GM19035 (cell line): ENCODE data around the gene SP4.
"Not testable (repeated sequence)": the region's sequence is repeated elsewhere in the genome, so short reads cannot be mapped to it uniquely, and the experiment has no call there.

Experiments
- ATAC-seq: cut with Tn5 transposase; IDR thresholded peaks from one replicate; pipeline ENCODE4 v1.9.1; 2021; ENCODE audit not compliant: unreplicated experiment

Gene SP4

GRCh38 chr7:21514062-21514461 is 86.2 kb downstream of the SP4 start:
- no peak for ATAC-seq

GRCh38 chr7:21524680-21525079 is 96.8 kb downstream of the SP4 start:
- ATAC-seq: no peak

- ATAC-seq: no peak
These were observed 98.1 kb downstream of the SP4 start for GRCh38 chr7:21526007-21526406.

GRCh38 chr7:21526448-21526847 is 98.6 kb downstream of the SP4 start:
- no peak for ATAC-seq

GRCh38 chr7:21532485-21532884 is 104.6 kb downstream of the SP4 start:
- not testable (repeated sequence) for ATAC-seq

- ATAC-seq: not testable (repeated sequence)
These were observed 105.8 kb downstream of the SP4 start for GRCh38 chr7:21533646-21534045.

- ATAC-seq: not testable (repeated sequence)
These were observed 108.7 kb downstream of the SP4 start for GRCh38 chr7:21536445-21537118.

- no peak for ATAC-seq
These were observed 111.1 kb downstream of the SP4 start for GRCh38 chr7:21538936-21539495.

- ATAC-seq: no peak
These were observed 115.1 kb downstream of the SP4 start, which contains the start of gene DNAH11 for GRCh38 chr7:21542891-21543527. TSS of gene DNAH11 (plus strand) at chr7:21543039. CDS start at chr7:21543246, 207 bp downstream.

- no peak for ATAC-seq
These were observed 115.8 kb downstream of the SP4 start for GRCh38 chr7:21543528-21544302.

- no peak for ATAC-seq
These were observed 116.4 kb downstream of the SP4 start for GRCh38 chr7:21544303-21544656.

GRCh38 chr7:21544715-21545114 is 116.8 kb downstream of the SP4 start:
- no peak for ATAC-seq

- ATAC-seq: no peak
These were observed 119.6 kb downstream of the SP4 start for GRCh38 chr7:21547501-21547900.

- ATAC-seq: no peak
These were observed 120.6 kb downstream of the SP4 start for GRCh38 chr7:21548491-21548890.

GRCh38 chr7:21550076-21550475 is 122.2 kb downstream of the SP4 start:
- ATAC-seq: no peak

GRCh38 chr7:21550821-21551531 is 123.1 kb downstream of the SP4 start:
- ATAC-seq: no peak

GRCh38 chr7:21562385-21562784 is 134.5 kb downstream of the SP4 start:
- ATAC-seq: no peak
